Activated naive CD4-positive, alpha-beta T cell treated with anti-CD3 and anti-CD28 coated beads, Interleukin-2, amount 50 U/mL, for 16 hours (primary cell): ENCODE measurements around the gene SLC26A6.

ENCODE experiments used
- DNase-seq: peaks from one replicate; pipeline ENCODE4 v3.0.0-alpha.2; 2020

The SLC26A6 gene

DNA sequence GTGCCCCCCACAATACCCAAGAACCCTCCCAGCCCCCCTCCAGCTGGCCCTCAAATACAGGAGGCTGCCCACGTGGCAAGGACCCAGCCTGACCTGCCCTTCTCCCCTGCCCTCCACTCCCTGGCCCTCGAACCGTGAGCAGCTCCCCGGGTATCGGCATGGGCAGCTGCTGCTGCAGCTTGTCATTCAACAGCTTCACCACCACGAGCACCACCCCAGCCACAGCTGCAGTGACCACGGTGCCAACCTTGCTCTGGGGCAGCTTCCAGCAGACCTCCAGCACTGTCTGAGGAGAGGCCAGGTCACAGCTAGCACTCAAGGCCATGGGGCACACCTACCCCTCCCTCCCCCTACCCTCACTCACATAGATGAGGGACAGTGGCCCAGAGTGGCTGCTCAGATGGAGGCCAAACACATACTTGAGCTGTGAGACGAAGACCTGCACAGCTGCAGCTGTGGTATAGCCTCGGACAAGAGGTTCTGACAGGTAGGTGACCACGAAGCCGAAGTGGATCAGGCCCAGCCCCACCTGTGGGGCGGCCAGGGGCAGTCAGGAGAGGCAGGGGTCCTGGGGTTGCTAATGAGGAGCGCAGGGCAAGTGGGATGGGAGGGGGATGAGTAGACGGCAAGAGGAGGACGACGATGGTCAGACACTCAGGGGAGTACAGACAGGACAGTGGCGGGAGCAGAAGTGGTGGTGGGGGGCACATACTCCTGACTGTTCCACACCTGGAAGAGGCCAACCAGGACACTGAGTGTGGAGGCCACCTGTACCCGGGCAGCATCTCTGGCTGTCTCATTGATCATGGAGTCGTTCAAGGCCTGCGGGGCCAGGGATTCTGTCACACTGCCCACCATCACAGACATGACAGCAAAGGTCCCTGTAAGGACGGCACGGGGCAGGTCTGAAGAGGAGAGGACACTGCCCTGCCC lies 3.5 kb downstream of the SLC26A6 start:
- no peak for DNase-seq

DNA sequence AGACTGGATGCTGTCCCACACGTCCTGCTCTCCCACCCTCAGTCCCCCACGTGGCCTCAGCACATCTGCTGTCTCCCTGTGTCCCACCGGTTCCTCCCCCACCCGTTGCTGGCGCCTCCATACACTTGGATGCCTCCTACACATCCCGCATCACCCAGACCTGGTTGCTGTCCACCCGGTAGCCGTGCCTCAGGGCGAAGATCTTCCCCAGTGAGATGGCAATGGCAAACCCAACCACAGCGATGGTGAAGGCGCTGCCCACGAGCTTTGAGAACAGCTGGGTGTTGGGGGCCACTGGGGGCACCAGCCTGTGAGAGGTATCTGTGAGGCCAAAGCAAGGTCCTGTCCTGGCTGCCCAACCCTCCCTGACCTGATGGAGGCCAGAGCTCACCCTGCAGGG lies 4.4 kb downstream of the SLC26A6 start:
- no peak for DNase-seq

DNA sequence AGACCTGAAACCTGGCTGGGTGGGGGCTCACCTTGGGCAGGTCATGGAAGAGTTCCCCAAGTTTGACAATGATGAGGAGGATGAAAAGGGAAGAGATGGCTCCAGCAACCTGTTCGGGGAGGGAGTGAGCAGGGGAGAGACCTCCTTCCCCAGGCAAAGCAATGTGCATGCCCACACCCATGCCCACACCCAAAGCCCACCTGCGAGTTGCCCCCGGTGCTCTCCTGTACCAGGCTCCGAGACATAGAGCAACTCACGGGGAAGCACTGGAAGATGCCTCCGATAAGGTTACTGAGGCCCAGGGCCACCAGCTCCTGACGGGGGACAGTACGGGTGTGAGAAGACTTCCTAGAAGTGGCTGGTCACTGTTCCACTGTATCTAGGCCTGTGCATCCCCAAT lies 4.9 kb downstream of the SLC26A6 start:
- DNase-seq, result no peak

DNA sequence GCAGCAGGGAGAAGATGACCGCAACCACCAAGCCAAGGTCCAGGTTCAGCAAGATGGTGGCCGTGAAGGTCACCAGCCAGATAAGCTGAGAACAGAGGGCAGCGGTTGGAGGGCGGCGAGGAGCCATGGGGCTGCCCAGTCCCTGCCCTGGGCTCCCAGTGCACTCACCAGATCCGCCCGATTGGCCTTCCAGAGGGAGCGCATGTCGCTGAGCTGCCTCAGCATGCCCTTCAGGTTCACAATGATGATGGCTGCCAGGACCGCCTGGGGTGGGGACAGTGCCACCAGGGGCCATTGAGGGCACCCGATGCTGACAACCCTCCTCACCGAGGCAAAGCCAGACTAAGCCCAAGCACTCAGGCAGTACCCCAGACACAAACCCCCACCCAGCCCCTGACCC lies 5.4 kb downstream of the SLC26A6 start:
- DNase-seq, result no peak

DNA sequence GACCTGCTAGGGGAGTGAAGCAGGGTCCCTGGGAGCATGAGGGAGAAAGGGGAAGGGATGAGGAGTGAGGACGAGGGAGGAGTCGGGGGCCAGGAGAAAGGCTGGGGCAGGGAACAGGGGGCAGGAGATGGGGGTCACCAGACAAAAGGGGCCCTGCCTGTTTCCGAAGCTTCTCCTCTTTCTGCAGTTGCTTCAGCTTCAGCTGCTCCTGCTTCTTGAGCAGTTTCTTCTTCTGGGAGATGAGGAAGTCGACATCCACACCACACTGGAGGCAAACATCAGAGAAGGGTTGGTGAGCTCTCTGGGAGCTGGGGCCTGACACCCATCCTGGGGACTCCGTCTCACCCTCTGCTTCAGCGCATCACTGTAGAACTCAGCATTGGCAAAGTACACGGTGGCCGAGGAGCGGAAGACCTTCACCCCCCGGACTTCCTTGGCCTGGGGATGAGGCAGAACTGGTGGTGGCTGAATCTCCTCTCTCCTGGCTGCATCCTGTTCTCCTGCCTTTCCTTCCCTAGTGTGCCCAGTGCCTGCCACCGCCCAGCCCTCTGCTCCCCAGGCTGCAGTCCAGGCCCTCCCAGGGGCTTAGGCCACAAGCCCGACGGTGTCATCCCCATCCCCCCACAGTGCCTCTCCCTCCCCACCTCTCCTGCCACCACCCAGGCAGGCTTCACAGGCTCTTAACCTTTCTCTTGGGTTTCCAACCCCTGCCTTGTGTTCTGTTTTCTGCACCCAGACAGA lies 6.8 kb downstream of the SLC26A6 start:
- no peak for DNase-seq

DNA sequence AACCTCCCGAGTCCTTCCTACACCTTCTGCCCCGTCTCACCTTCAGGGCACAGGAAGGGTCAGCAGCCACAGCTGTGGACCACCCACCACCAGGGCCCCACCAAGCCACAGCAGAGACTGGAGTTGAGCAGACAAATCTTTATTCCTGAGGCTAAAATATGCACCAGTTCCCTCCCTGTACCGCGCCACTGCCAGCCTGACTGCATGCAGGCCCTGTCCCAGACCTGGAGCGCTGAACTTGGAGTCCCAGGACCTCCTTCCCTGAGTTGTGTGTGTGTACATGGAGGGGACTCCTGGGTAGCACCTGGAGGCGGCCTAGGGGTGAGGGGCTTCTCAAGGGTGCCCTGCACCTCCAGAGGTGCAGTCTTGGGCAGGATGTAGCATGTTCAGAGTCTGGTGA lies 9.7 kb downstream of the SLC26A6 start:
- DNase-seq, result no peak

DNA sequence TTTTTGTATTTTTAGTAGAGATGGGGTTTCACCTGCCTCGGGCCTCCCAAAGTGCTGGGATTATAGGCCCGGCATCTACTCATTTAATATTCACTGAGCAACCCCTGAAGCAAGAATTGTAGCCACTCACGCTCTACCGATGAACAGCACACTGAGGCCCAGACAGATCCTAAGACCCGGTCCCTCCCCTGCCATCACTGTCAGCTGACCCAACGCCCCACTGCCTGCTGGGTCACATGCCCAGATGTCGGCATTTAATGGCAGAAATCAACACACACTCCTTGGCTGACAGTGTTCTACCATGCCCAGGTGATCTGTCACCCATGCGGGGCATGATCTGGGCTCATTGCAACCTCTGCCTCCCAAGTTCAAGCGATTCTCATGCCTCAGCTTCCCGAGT lies 10.5 kb downstream of the SLC26A6 start:
- no peak for DNase-seq

DNA sequence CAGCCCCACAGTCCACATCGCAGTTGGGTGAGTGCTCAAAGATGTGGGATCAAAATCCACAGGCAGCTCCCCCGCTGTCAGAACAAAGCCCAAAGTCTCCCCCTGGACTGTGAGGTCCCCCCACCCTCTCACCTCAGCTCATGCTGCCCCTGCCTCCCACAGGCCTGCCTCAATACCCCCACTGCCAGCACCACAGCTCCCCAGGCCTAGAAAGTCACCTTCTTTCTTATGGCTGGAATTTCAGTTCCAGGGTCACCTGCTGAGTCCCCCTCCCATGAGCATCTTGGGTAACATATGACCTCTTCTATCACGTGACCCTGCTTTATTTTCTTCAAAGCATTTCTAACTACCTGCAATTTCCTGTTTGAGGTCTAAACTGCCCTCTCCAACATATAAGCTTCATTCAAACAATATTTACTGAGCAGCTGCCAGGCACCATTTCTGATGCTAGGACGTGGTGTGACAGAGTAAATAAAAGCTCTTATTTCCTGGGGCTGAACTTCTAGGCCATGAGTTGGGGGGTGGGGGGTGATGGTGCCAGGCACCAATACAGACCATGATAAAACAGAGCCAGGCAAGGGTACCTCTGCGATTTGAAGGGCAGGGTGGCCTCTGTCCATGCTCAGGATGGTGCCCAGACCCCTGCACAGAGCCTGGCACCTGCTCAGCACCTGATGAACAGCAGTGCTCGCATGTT lies 11.3 kb downstream of the SLC26A6 start:
- DNase-seq, result no peak

DNA sequence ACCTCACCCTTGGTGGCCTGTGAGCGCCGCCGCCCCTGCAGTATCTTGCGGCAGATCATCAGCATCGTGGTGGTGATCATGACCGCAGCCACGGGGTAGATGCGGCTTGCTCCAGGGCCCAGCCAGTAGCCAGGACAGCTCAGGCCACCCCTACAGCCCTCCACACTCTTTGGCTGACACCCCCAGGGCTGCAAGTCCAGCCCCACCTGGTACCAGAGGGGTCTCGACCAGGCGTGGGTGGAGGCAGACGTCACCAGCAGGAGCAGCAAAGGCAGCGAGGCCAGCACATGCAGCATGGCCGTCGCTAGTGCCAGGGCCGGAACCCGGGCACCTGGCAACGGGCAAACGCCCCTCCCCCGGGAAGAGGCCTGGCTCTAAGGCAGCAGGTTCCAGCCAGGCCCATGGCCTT lies 13.8 kb downstream of the SLC26A6 start, which contains the start of gene TMEM89:
TSS of gene TMEM89 (minus strand) at position 309 of the 409 bp plus-strand sequence. CDS start at position 296, 13 bp downstream.
- DNase-seq, result no peak

DNA sequence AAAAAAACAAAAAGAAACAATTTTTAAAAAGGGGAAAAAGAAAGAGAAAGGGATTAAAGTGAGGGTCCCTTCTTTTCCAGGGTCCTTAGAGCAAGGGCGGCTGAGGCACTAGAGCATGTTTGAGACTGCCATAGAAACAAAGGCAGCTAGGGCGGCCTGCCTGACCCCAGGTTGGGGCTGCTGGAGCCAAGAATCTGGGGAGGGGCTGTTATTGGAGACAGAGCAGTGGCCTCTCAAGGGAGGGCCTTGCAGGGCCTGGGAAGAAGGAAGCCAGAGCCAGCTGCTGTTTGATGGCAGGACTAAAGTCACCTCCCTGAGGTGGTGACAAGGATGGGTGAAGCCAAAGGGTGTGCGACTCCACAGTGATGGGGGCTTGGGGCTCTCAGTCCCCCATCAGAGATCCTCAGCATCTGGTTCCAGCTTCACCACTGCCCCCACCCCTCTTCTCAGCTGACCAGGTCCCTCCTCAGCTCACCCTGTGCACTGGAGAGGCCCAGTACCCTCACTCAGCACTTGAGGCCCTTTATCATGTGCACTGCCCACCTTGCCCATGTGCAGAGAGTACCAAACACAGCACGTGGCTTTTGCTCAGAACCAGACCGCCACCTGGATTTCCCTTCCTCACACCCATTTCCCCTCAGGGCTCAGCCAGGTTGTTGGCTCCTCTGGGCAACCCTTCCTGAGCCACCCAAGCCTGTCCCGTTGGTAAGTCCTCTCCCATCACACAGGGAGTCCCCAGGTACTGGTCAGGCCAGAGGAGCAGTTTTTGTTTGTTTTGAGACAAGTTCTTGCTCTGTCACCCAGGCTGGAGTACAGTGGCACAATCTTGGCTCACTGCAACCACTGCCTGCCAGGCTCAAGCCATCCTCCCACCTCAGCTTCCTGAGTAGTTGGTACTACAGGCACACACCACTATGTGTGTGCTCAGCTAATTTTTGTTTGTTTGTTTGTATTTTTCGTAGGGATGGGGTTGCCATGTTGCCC lies 15.4 kb downstream of the SLC26A6 start:
- DNase-seq, result no peak

DNA sequence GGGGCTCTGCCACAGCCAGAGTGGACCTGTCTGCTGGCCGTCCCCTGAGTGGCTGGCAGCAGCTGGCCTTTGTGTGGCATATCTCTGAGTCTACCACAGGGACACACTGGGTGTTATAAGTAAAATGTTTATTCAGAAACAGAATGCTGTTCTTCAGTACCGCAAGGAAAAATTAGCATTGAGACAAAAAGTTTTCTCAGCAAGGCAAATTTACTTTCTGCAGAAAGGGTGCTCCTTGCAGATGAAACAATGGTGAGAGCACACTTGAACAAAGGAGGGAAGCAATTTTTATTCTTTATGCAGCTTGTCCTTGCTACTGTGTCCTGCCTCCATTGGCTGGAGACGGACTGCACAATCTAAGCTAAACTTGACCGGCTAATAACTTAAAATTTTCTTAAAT lies 17.7 kb downstream of the SLC26A6 start:
- DNase-seq, result no peak

DNA sequence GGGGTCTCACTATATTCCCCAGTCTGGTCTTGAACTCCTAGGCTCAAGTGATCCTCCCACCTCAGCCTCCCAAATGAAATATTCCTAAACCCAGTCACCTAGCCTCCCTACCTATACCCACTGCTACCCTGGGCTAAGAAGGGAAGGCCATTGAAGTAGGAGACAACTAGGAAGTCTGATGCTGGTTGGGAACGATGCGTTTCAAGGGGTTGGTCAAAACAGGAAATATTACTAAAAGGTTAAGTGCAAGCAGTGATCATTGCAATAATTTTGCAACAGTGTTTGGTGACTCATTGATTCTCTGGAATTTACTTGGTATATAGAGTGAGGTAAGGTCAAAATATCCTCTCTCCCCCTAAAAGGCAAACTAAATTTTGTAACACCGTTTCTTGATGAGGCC lies 21.2 kb downstream of the SLC26A6 start:
- no peak for DNase-seq

DNA sequence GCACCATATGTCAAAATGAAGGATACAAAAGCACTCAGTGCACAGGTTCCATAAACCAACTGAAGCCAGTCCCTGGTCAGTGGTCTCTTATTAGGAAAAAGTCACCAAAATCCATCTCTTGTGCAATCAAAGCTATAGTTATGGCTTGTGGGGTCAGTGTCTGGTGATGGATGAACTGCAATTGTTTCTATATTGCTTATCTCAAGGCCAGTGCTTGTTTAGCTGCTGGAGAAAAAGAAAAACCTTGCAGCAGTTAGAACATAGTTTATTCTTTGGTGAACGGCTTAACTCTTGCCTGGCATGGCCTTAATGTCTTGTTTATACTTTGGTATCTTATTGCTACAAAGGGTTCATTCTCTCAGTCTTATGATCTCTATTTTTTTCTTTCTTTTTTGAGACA lies 23.0 kb downstream of the SLC26A6 start:
- DNase-seq, result no peak

DNA sequence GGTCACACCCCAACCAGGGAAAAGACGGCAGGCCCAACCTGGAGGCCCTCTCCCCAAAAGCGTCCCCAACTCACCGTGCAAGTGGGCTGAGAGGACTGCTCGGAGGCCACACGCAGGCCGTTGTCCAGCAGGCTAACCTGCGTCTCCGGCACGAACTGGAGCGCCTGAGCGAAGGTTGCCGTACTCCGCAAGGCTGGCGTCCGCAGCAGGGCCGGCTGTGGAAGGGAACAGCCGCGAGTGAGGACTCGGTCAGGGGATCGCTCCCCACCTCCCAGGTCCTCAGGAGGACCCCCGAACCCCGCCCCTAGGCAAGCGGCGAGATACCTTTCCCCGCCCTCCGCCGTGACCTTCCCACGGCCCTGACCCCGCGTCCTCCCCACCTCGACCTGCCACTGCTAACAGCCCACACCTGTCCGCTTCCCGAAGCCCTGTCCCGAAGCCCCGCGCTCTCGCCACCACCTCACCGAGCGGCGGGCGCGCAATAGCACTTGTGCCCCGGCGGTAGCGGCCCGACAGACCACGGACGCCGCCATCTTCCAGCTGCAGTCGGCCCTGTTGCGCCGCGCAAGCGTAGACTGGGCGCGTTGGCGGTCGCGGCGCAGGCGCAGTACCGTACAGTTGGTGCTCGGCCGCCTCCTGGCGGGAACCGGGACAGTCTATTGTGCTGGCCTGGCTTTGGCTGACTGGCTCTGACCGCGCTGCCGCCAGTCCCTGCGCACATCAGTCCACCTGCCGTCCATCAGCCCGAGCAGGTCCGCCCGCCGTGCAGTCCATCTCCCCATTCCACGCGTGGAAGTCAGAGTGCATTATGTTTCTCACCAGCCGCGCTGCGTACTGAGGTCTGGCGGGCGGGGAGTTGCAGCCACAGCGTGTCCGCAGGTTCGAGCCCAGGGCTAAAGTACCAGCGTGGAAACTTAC lies 25.9 kb downstream of the SLC26A6 start, which contains the start of gene UQCRC1:
TSS of gene UQCRC1 (minus strand) at position 559 of the 918 bp plus-strand sequence. CDS start at position 533, 26 bp downstream.
- peak; percentile 91 for DNase-seq

DNA sequence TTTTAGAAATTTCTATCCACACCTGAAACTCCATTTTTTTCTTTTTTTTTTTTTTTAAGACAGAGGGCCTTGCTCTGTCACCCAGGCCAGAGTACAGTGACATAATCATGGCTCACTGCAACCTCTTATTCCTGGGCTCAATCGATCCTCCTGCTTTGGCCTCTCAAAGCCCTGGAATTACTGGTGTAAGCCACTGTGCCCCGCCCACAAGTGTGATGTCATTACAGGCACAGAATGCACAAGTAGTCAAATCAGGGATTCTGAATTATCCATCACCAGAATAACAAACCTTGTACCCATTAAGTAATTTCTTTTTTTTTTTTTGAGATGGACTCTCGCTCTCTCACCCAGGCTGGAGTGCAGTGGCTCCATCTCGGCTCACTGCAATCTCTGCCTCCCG lies 27.7 kb downstream of the SLC26A6 start:
- no peak for DNase-seq

DNA sequence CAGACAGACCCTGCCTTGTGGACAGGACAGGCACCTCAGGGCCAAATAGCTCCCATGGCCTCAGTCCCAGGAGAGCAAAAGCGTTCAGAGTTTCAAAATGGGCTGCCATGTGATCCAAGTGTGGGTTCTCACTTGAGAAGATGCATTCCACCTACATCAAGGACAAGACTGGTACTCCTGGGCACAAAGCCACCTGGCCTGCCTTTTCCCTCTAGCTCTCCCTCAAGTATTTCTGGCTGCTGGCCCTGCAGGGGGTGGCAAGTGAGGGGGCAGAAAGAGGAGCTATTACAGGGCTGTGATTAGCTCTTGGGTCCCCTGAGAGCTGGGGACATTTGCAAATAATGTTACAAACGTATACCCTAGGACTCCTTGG lies 33.7 kb downstream of the SLC26A6 start:
- DNase-seq, result no peak

DNA sequence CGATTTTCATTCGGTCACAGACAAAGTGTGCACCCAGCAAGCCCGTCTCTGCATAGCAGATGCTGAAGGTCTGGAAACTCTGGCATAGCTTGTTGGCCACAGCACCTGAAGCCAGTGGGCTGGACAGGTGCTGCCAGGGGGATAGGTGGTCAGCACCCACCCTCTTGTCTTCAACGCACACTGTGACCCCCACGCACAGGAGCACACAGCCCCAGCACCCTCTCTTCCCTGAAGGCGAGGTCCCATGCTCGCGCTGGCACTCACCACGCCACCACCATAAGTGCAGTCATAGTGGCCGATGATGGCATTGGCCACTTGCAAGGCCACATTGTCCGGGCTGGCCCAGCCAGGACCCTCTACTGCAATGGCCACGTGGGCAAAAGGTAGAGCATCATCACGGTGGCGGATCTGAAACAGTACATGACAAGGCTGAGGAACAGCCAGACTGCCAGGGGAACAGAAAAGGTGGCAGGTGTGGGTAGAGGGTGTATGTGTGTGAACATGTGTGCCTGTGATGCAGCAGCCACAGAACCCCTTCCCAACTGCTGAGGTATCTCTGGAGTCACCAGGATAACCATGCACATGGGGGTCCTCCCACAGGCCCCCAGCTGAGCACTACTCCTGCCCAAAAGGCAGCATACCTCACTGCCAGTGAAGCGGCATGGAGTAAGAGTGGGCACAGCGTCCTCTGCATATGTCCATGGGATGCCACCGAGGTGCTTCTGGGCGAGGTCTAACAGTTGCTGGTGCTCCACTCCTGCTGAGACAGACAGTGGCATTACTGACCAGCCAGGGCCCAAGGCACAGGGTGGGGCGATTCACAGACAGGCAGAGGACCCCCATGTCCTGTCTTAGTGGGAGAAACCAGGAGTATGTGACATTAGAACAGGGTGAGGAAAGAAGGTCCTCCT lies 34.3 kb downstream of the SLC26A6 start:
- DNase-seq, result no peak

DNA sequence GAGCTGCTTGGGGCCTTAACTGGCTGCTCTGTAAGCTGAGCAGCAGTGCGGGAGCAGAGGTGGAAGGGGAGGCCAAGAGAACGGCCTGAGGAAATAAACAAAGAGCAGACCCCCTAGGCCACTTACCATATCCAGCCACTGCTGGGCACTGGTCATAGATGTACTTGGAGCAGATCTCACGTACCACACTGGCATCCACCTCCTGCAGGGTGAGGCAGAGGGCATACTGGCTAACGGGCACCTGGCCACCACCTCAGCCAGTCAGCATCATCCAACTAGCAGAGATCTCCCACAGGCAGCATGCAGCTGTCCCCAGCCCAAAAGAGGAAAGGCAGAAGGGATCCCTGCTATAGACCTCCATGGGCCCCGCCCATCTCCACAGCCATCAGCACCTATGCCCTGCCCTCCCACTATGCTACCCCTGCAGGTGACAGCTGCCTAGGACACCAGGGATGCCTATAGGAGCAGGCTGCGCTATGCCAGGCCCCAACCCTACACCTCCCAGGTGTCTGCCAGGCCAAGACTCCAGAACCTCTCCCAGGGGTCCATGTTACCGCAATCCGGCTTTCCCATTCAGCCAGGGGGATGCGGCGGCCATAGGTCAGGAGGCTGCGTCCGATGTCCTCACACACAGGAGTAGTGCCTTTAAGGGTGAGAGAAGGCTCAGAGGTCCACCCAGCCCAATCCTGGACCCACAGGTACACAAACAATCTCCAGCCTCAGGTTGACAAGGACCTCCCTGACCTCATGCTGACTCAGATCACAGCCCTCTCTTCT lies 35.6 kb downstream of the SLC26A6 start:
- DNase-seq, result no peak

DNA sequence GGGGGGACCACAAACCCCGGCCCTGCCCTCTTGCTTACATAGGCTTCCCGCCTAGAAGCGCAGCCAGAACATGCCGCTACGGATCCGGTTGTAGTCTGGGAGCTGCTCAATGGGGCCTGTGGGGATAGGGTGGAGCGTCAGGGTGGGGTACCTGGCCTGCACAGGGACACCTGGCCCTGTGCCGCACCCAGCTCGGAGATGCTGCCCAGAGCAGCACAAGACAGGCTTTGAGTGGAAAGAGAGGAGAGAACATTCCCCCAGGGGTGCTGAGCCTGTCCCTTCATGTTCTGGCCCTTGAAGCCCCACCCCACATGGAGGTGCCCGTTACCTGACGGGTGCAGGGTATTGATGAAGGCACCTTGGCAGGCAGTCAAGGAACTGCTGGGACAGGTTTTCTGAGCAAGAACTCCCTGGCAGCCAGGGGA lies 36.2 kb downstream of the SLC26A6 start:
- DNase-seq, result no peak
